Inflammatory macrophage (primary cell): ENCODE measurements around the gene PDGFC.
A peak's percentile ranks its signal among the peaks of the same experiment; 100 is the strongest.

ENCODE experiments used
- DNase-seq, 2 donors: peaks; one replicate each; pipeline ENCODE4 v3.0.0-alpha.2; 2020 to 2022

Gene PDGFC

DNA sequence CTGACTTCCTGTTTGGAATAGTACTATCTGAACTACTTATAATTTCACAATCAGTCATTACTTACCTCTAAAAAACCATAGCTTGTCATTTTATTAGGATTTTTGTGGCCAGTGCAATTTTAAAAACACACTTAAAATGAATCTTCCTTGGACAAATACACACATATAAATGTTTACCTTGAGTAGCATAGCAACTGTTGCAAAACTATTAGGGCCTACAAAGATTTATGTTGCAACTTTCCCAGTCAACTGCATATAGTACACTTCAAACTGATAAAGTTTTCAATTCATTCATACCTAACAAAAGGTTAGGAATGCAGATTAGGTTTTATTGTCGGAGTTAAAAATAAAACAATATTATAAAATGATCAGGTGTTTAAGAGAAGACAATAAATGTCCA lies 193.0 kb downstream of the PDGFC start:
- DNase-seq = peak; percentile 25 to 58

DNA sequence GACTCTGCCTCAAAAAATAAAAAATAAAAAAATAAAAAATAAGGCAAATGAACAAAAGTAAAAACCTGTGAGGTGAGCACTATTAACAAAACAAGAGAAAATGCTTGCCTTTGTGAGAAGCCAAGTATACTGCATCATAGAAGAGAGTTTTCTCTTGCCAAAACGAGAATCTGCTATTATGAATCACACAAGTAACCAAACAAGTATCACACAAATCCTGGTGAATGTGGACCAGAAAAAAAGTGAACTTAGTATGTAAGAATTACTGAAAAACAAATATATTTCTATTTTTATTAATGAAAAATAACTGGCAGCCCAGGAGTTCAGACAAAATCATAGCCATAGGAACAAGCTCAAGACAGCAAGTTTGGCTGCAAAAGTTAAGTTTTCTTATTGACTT lies 193.5 kb downstream of the PDGFC start:
- no peak for DNase-seq

DNA sequence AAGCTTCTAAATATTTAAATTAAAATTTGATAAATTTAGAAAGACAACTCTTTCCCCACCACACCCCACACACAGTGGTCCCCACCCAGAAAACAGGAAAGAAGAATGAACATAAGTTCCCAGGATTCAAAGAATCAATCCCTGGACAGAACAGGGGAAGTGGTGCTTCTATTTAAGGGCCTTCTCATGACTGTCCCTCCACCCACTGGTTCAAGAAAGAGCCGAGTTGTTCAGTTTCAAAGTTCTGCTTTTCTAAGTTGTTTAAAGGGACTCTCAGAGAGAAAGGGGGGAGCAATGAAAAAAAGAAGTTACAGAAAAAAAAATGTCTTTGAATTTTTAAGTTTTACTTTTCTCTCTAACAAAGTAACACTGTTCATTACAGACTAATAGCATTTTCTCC lies 195.8 kb downstream of the PDGFC start:
- DNase-seq = peak; percentile 85 to 87

GRCh38 chr4:156774422-156774821 lies 197.2 kb downstream of the PDGFC start:
- DNase-seq = peak; percentile 9 to 27

- no peak for DNase-seq
These were observed 197.8 kb downstream of the PDGFC start for GRCh38 chr4:156773648-156774357.

GRCh38 chr4:156771171-156771837 lies 200.3 kb downstream of the PDGFC start:
- peak; percentile 8 to 35 for DNase-seq

- DNase-seq = no peak
These were observed 201.5 kb downstream of the PDGFC start for GRCh38 chr4:156770140-156770539.

- no peak for DNase-seq
These were observed 203.6 kb downstream of the PDGFC start for GRCh38 chr4:156767911-156768415.

DNA sequence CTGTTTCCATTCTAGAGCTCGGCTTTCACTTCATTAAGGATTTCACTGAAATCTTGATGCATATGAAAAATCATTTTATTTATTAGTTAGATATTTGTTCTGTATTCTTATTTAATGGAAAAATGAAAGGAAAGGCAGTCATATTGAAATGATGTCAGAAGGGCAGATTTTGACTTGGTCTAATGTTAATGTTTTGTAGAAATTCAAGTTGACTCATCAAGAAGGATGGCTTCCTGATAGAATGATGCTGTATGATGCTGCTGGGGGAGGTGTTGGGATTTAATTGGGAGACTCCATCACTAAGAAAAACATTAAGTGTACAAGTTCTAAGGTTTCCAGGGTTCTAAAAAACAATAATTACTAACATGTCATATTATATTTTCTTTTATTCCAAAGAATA lies 204.8 kb downstream of the PDGFC start:
- DNase-seq = no peak

DNA sequence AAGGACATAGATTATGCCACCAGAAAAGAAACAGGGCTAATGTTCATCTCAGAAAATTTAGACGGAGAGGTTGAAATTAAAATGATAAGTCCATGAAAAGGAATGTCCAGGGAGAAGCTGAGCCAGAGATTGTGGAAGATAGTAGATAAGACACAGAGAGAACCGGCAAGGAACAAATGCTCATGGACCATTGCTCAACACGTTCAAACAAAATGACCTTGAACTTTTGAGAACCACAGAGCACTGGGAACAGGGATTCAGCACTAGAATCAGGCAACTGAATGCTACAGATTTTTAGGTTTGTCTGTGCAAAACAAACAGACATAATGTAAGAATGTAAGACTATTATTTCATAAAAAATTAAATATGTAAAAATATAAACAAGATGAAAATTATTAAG lies 206.3 kb downstream of the PDGFC start:
- DNase-seq = no peak

DNA sequence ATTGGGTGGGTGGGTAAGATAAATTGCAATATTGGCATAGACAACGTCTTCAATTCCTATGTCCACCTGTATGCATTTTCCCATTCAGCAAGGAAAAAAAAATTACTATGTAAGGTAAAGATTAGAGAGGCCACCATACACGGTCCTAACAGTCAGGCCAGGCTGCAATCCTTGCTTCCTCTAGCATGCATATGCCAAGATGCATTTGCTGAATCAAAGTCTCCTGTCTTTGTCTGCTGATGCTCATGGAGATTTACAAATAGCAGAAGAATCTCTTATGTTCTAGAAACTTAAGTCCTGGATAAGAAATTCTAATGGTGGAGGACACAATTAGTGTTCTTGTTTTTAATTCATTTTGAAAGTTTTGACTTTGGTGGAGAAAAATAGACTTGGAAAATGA lies 206.8 kb downstream of the PDGFC start:
- DNase-seq = no peak

DNA sequence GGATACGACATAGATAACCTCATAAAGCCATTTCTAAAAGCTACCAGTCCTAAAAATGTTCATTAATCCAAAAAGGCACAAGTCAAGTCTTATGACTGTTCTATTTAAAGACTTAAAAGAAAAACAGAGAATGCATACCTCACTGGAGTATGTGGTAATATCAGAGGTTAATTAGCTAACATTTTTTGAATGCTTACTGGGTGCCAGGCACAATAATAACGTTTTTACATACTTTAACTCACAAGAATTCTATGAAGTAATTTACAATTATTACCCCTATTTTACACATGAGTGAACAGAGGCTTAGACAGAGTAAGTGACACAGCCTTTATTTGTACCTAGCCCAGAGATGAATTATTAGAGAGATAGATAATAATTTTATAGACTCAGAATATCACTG lies 207.5 kb downstream of the PDGFC start:
- no peak for DNase-seq

DNA sequence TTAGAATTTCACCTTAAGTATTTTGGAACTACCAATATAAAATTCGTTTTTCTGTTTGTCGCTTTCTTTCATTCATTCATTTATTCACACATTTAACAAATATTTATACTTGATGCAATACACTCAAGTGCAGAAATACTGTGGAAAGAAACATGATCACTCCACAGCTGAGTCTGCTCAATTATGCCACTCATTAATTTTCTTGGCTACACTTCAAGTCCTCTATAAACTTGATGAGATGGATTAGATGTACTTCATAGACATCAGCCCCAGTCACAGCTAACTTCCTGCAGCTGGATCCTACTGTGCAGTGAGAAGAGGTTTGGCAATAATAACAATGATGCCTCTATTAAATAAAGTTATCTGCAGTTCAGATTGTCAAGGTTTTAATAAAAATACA lies 208.1 kb downstream of the PDGFC start:
- no peak for DNase-seq

- DNase-seq = no peak
These were observed 208.7 kb downstream of the PDGFC start for GRCh38 chr4:156762851-156763250.

GRCh38 chr4:156756118-156756517 lies 215.5 kb downstream of the PDGFC start:
- no peak for DNase-seq

DNA sequence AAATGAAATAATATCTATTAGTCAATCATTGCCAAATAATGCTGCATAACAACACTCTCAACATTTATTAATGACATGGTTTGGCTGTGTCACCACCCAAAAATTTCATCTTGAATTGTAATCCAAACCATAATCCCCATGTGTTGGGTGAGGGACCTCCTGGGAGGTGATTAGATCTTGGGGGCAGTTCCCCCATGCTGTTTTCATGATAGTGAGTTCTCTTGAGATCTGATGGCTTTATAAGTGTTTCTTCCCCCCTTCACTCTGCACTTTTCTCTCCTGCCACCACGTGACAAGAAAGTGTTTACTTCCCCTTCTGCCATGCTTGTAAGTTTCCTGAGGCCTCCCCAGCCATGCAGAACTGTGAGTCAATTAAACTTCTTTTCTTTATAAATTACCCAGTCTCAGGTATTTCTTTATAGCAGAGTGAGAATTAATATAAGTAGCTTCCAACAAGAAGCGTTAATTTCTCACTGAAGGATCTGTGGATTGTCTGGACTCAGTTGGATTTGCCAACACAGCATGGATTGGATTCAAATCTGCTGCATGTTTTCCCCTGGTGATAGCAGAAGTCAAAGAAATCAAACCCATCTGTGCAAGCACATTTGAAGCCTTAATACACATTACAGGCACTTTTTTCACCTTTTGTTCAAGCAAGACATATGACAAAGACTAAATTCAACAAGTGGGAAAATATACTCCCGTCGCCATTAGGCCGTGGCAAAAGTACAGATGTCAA lies 216.6 kb downstream of the PDGFC start:
- DNase-seq = peak in 1 of 2 donors; percentile 20

GRCh38 chr4:156751486-156751885 lies 220.1 kb downstream of the PDGFC start:
- no peak for DNase-seq

DNA sequence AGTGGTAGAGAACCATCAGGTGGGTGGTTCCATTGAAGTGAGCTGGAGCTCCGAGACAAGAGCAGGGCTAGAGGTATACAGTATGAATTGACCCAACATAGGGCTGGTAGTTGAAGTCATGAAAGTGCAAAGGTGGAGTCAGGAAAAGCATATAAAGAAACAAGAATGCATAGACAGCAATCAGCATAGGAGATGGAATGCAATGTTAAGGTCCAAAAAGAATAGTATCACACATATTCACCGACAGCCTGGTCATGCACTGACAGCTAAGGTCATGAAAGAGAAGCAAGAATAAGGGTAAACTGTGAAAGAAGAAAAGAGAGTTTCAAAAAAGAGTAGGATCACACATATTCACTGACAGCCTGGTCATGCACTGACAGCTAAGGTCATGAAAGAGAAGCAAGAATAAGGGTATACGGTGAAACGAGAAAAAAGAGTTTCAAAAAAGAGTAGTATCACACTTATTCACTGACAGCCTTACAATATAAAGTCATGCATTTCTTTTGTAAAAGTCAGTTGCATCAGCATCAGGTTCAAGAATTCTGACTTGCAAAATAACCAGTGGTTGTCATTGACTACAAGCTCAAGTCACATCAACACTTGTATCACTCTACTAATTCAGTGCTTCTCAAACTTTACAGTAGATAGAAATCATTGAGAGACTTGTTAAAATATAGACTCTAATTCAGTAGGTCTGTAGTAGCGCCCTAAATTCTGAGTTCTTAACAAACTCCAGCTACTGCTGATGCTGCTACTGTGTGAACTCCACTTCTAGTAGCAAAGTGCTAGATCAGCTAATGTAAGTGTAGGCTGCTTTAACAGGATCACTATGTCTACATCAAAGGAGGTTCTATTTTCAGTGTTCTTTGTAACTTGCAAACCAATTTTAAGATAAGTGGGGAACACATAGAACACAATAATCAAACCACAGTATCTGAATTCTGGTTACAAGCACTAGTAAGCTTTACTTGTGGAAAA lies 221.9 kb downstream of the PDGFC start:
- DNase-seq = no peak

GRCh38 chr4:156746111-156746510 lies 225.5 kb downstream of the PDGFC start:
- no peak for DNase-seq

DNA sequence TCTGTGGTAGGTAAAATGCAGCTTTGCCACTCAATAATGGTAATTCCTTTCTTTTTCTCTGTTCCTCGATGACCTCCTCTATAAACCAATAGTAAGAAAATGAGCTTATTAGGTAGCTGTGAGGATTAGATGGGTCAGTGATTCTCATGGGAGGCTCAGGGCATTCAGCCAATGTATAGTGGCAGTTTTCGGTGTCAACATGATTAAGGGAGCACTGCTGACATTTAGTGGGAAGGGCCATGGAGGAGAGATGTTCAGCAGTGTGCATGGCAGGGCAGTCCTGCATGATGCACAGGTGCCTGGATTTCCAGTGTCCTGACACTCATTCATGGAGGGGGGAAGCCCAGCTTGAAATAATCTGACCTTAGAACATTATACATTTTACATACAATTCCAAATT lies 232.8 kb downstream of the PDGFC start:
- DNase-seq = no peak

DNA sequence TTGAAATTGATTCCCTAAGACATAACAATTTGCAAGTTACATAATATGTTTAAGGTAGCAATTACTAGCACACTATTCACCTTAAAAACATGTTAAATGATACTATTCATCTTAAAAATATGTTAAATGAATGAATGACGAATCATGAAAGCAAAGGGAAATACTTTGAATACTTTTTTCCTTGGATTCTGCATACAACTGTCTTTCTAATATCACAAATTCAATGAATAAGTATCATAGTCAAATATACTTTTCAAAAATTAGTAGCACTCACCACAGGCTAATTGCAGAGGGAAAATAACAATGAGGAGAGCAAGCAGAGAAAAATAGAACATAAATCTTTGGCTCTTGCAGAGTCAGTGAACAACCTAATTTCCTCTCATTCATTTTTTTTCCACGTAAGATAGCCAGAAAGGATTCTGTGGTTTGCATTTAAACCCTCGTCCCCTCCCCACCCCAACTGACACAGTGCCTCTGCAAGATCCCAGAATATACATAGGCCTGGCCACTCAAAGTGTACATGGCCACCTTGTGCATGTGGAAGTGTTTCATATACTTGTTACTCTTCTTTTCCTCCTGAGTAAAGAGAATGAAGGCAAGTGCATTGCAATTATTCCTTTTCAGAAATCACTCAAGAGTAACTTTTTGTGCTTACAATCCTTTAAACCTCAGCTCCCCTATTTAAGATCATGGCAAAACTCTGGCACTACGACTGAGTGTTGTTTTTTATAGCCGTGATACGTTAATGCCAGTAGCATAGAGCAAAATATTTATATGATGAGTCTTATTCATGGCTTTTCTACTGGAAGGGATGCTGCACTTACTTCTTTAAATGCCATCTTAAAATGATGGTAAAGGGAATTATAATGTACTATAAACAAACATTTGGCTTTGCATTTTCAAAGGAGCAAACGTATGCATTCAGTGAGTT lies 236.4 kb downstream of the PDGFC start:
- DNase-seq = no peak
